ENCODE results near the gene BPIFB4.

BPIFB4 gene

DNA sequence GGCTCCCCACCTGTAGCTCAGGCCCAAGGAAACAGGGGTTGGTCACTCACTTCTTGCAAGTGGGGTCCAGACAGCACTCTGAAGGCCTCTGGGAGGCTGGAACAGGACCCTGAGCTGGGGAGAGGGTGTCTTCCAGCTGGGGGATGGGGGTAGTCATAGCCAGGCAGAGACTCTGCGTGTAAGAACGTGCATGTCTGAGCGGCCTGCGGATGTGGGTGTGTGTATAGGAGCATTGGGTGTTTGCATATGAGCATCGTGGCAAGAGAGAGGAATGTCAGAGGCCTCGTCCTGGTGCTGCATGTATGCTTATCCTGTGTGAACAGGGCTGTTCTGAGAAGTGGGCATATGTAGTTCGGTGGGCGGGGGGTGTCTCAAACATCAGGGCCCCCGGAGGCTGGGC lies 13.7 kb upstream of the BPIFB4 start:
- TF ChIP-seq, protein P1, sequence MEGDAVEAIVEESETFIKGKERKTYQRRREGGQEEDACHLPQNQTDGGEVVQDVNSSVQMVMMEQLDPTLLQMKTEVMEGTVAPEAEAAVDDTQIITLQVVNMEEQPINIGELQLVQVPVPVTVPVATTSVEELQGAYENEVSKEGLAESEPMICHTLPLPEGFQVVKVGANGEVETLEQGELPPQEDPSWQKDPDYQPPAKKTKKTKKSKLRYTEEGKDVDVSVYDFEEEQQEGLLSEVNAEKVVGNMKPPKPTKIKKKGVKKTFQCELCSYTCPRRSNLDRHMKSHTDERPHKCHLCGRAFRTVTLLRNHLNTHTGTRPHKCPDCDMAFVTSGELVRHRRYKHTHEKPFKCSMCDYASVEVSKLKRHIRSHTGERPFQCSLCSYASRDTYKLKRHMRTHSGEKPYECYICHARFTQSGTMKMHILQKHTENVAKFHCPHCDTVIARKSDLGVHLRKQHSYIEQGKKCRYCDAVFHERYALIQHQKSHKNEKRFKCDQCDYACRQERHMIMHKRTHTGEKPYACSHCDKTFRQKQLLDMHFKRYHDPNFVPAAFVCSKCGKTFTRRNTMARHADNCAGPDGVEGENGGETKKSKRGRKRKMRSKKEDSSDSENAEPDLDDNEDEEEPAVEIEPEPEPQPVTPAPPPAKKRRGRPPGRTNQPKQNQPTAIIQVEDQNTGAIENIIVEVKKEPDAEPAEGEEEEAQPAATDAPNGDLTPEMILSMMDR (IDR thresholded peaks at IDR 0.05; ENCODE audit: low read depth, low read length, missing control alignments): no peak
- DNase-seq (ENCODE audit: low read depth): no peak
- no peak overlapping the region for H3K4me3 ChIP-seq (ENCODE audit: low read depth, low read length)
- in situ Hi-C loops (cut with HindIII; ENCODE audit: low sequenced_read_pairs): no loop called here

DNA sequence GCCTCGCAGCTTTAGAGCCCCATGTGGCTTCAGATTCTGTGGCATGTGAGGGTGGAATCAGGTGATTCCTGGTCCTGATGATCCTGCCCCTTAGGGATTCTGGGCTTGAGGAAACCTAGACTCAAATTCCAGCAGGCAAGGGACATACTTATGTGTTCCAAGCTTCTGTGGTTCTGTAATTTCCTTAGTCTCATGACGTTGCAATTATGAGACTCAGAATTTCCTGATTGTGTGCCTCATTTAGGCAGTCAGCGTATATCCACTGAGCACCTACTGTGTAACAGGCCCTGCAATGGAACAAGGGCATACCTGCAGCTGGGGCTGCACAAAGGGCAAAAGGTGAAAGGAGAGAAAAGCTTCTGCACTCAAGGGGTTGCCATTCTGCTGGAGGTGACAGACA lies 11.6 kb upstream of the BPIFB4 start:
- in situ Hi-C loops (cut with HindIII; ENCODE audit: low sequenced_read_pairs): no loop called here
- no peak overlapping the region for H3K4me3 ChIP-seq (ENCODE audit: low read depth, low read length)
- TF ChIP-seq, protein P1 (IDR thresholded peaks at IDR 0.05; ENCODE audit: low read depth, low read length, missing control alignments): no peak
- no peak for DNase-seq (ENCODE audit: low read depth)

DNA sequence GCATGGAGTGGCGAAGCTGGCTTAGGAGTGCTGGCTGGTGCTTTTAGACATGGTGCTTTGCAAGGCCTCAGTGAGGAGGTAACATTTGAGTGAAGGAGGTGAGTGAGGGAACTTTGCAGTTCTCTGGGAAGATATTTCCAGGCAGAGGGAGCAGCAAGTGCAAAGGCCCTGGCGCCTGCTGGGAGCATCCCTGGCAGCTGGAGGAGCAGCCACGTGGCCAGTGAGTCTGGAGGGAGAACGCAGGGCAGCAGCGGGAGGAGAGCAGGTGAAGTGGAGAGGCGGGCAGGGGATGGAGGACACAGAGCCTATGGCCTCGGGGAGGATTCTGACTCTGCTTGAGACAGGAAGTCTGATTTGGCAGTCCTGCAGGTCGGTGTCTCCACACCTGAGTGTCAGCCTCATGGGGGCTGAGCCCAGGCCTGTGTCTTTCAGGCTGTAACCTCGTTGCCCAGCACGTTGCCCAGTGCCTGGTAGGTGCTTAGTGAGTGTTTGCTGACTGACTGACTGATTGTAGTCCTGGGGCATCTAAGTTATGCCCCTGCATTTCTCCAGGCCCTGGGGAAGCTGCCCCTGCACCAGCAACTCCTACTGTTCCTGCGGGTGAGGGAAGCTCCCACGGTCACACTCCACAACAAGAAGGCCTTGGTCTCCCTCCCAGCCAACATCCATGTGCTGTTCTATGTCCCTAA lies 11.0 kb upstream of the BPIFB4 start:
- no peak overlapping the region for H3K4me3 ChIP-seq (ENCODE audit: low read depth, low read length)
- in situ Hi-C loops (cut with HindIII; ENCODE audit: low sequenced_read_pairs): no loop called here
- TF ChIP-seq, protein P1 (IDR thresholded peaks at IDR 0.05; ENCODE audit: low read depth, low read length, missing control alignments): no peak
- no peak for DNase-seq (ENCODE audit: low read depth)

DNA sequence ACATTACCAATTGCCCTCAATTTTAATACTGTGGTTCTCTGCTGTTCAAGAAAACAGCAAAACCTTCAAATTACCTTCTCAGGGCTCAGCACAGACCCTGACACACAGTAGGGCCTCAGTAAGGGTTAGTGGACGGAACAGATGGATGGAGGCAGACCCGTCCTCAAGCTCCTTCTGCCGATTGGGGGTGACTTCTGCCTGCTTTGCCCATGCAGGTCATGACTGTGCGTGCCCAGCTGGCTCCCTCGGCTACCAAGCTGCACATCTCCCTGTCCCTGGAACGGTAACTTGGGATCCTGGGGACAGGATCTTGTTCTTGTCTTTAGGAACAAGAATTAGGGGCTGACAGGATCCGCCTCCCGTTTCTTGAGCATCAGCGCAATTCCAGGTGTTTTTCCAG lies 9.8 kb upstream of the BPIFB4 start:
- no peak for DNase-seq (ENCODE audit: low read depth)
- in situ Hi-C loops (cut with HindIII; ENCODE audit: low sequenced_read_pairs): no loop called here
- TF ChIP-seq, protein P1 (IDR thresholded peaks at IDR 0.05; ENCODE audit: low read depth, low read length, missing control alignments): no peak
- no peak overlapping the region for H3K4me3 ChIP-seq (ENCODE audit: low read depth, low read length)

DNA sequence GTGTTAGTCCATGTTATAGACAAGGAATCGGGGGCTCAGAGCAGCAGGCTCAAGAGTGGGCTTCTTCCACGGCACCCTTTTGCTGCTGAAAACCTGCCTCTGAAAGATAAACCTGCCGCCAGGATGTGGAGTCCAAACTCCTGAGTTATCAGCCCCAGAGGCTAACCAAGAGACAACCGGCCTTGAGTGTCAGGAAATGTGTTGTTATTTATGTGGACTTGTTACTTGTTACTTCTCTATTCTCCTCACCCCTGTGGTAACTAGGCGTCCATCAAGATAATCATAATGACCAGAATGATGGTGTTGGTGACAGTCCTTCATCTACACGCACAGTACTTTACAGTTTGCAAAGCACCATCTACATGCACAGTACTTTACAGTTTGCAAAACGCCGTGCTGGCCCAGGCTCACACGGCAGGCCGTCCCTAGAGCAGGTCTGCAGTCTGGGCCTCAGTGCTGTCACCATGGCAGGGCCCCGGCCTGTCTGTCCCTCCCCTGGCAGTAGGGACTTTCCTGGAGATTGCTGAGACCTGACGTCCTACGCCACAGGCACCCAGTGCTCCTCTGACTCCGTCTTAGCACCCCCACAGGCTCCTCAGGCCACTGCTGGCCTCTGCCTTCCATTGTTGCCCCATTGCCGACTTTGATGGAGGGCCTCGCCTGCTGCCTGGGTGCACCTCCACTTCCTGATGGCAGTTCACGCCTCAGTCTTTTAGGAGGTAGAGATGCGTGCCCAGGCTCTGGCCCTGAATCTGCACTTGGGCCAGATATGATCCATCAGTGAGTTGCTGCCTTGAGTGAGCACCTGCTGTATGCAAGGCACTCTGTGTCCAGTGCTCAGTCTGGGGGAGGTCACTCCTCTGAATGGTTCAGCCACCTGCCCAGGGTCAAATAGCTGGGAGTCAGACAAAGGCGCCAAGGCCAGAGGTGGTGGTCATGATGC lies 9.1 kb upstream of the BPIFB4 start:
- no peak for DNase-seq (ENCODE audit: low read depth)
- TF ChIP-seq, protein P1 (IDR thresholded peaks at IDR 0.05; ENCODE audit: low read depth, low read length, missing control alignments): no peak
- H3K4me3 ChIP-seq (ENCODE audit: low read depth, low read length): no peak overlapping the region
- in situ Hi-C loops (cut with HindIII; ENCODE audit: low sequenced_read_pairs): no loop called here

DNA sequence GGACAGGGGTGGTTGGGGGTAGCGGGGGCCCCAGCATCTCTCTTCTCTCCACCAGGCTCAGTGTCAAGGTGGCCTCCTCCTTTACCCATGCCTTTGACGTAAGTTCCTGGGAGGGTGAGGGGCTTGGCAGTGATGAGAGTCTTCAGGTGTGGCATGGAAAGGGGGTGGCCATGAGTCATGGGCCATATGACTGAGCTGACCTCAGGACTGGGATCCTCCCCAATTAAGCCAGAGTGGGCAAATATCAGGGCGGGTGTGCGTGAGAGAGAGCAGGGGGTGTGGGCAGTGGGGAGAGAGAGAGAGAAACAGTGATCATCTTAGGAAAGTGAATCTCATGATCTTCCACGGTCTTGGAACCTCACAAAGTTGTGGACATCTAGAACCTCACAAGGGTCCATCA lies 8.2 kb upstream of the BPIFB4 start:
- TF ChIP-seq, protein P1 (IDR thresholded peaks at IDR 0.05; ENCODE audit: low read depth, low read length, missing control alignments): no peak
- no peak overlapping the region for H3K4me3 ChIP-seq (ENCODE audit: low read depth, low read length)
- in situ Hi-C loops (cut with HindIII; ENCODE audit: low sequenced_read_pairs): no loop called here
- DNase-seq (ENCODE audit: low read depth): no peak

Data from astrocyte of the cerebellum (primary cell).